Aorta (tissue), 5 donors: ENCODE results near the gene MAIP1. TPM values are rescaled to one million over a fixed set of nuclear protein-coding genes. Genes with fewer than 3 reads are reported as not detected.
A peak's percentile ranks its signal among the peaks of the same experiment; 100 is the strongest.

ENCODE experiments used
- ATAC-seq: fragments of 200-7000 bp; cut with Tn5 transposase; one replicate; pipeline ENCODE4 v1.9.1; 2022; ENCODE audit warnings: moderate library complexity; ENCODE audit not compliant: low FRiP score
- DNase-seq, 2 donors: peaks; one replicate each; pipeline ENCODE4 v3.0.0-alpha.2; 2020
- H3K27ac ChIP-seq, 2 donors: one replicate each; pipeline ENCODE4 v1.5.1; 2013; ENCODE audit warnings: low read length in 2 of 2, mild to moderate bottlenecking in 2 of 2, moderate library complexity in 2 of 2, control low read depth in 1 of 2, inconsistent platforms in 1 of 2, low read depth in 1 of 2
- H3K27me3 ChIP-seq, 2 donors: one replicate each; pipeline ENCODE4 v1.6.1; 2013; ENCODE audit warnings: control low read depth in 1 of 2, low read length in 1 of 2, mild to moderate bottlenecking in 1 of 2, moderate library complexity in 1 of 2; ENCODE audit not compliant: insufficient read depth in 2 of 2, control insufficient read depth in 1 of 2
- H3K36me3 ChIP-seq, 2 donors: one replicate each; pipeline ENCODE4 v1.6.1; 2013; ENCODE audit warnings: control low read depth in 1 of 2, low read length in 1 of 2, mild to moderate bottlenecking in 1 of 2; ENCODE audit not compliant: insufficient read depth in 2 of 2, control insufficient read depth in 1 of 2
- H3K4me1 ChIP-seq, 2 donors: one replicate each; pipeline ENCODE4 v1.6.1; 2013; ENCODE audit warnings: low read length in 2 of 2, control low read depth in 1 of 2, mild to moderate bottlenecking in 1 of 2, moderate library complexity in 1 of 2; ENCODE audit not compliant: insufficient read depth in 2 of 2, control insufficient read depth in 1 of 2
- H3K4me3 ChIP-seq, 2 donors: one replicate each; pipeline ENCODE4 v1.5.1; 2013; ENCODE audit warnings: low read length in 2 of 2, control low read depth in 1 of 2, mild to moderate bottlenecking in 1 of 2
- H3K9me3 ChIP-seq: one replicate; pipeline ENCODE4 v1.6.1; 2013; ENCODE audit warnings: mild to moderate bottlenecking, low read length; ENCODE audit not compliant: control insufficient read depth
- WGBS, 2 donors: extraction: QIAGEN DNeasy Blood & Tissue Kit; methylation state at CpG; one replicate each; pipeline ENCODE4 v1.1.7; 2013; 5-methylcytosine and 5-hydroxymethylcytosine counted together
- intact Hi-C, 2 donors: fragments of 100-400 bp; cut with DNase I; formaldehyde crosslinking; loops; one replicate each; pipeline versions ENCODE4 v1.14.2 to v1.15.0; 2022
- polyA plus RNA-seq, 2 donors: library from polyadenylated mRNA; stranded (reverse); fragments of 200-250 nt; gene quantifications; one replicate each; pipeline ENCODE4 v1.2.3, GENCODE V29; 2013
- total RNA-seq, 2 donors: library from RNA; stranded (reverse); fragmentation: NEBNext Ultra II Directional; extraction: Animal tissue kit (Norgen Biotek cat#: 25700); gene quantifications; one replicate each; pipeline ENCODE4 v1.2.1, GENCODE V29; 2021
- donor health status: healthy with polysubstance abuse.
- donor health status: Bipolar disorder and iron deficiency.
- donor health status: DM: no; HTN: no; CAD: no.
- donor health status: DM: no; HTN: no; CAD: no.
- donor health status: DM: yes; HTN: yes; CAD: no.

MAIP1 gene
- total and polyA plus RNA-seq, 4 donors, result 9.0 to 15.7 (median 11.1) TPM

GRCh38 chr2:199933466-199933865 is 21.9 kb upstream of the MAIP1 start:
- Histone ChIP-seq H3K4me3 (no peak overlapping the region), H3K4me1 (no peaks in the 10 kb centered on the region), H3K27ac (no peak overlapping the region), H3K27me3 (no peaks in the 10 kb centered on the region), H3K9me3 (peaks cover 2% of the 10 kb centered on the region), H3K36me3 (peaks cover 7 to 8% of the 10 kb centered on the region in 2 donors)
- 84 to 88% methylated on average over 3 of the region's 3 CpGs for WGBS, 2 donors
- DNase-seq, result no peak
- no peak for ATAC-seq
- intact Hi-C loops, result no loop called here

- intact Hi-C loops, result no loop called here
- Histone ChIP-seq H3K27ac (no peak overlapping the region), H3K4me1 (no peaks in the 10 kb centered on the region), H3K4me3 (no peak overlapping the region), H3K9me3 (peaks cover 2% of the 10 kb centered on the region), H3K36me3 (peaks cover 7 to 8% of the 10 kb centered on the region in 2 donors), H3K27me3 (no peaks in the 10 kb centered on the region)
- ATAC-seq (no peak), DNase-seq (no peak)
- 79 to 88% methylated on average over 2 of the region's 2 CpGs for WGBS, 2 donors
These were observed 18.8 kb upstream of the MAIP1 start for GRCh38 chr2:199936554-199936953.

- H3K4me3 ChIP-seq, result no peak overlapping the region
- intact Hi-C loops, result no loop called here
- no peaks in the 10 kb centered on the region for H3K27me3 ChIP-seq
- WGBS, 2 donors, result 85 to 86% methylated on average over 2 of the region's 2 CpGs
- no peaks in the 10 kb centered on the region for H3K9me3 ChIP-seq
- H3K4me1 ChIP-seq, result no peaks in the 10 kb centered on the region
- DNase-seq (no peak), ATAC-seq (no peak)
- H3K36me3 ChIP-seq, result peaks cover 0 to under 1% of the 10 kb centered on the region in 2 donors
- H3K27ac ChIP-seq, result no peak overlapping the region
These were observed 15.0 kb upstream of the MAIP1 start for GRCh38 chr2:199940373-199940772.

GRCh38 chr2:199943373-199943772 is 12.0 kb upstream of the MAIP1 start:
- Histone ChIP-seq H3K9me3 (no peaks in the 10 kb centered on the region), H3K36me3 (peaks cover 0 to 5% of the 10 kb centered on the region in 2 donors), H3K4me3 (no peak overlapping the region), H3K4me1 (no peaks in the 10 kb centered on the region), H3K27me3 (no peaks in the 10 kb centered on the region), H3K27ac (no peak overlapping the region)
- DNase-seq (no peak), ATAC-seq (no peak)
- 91 to 94% methylated on average over 4 of the region's 4 CpGs for WGBS, 2 donors
- intact Hi-C loops, result no loop called here

GRCh38 chr2:199946196-199946595 is 9.2 kb upstream of the MAIP1 start:
- H3K4me3 ChIP-seq, result no peak overlapping the region
- ATAC-seq (no peak), DNase-seq (no peak)
- intact Hi-C loops, result no loop called here
- 96 to 97% methylated on average over 1 of the region's 1 CpG for WGBS, 2 donors
- no peaks in the 10 kb centered on the region for H3K4me1 ChIP-seq
- H3K27me3 ChIP-seq, result no peaks in the 10 kb centered on the region
- H3K9me3 ChIP-seq, result no peaks in the 10 kb centered on the region
- peaks cover 0 to 5% of the 10 kb centered on the region in 2 donors for H3K36me3 ChIP-seq
- H3K27ac ChIP-seq, result no peak overlapping the region

GRCh38 chr2:199946836-199947235 is 8.5 kb upstream of the MAIP1 start:
- Histone ChIP-seq H3K9me3 (no peaks in the 10 kb centered on the region), H3K4me3 (no peak overlapping the region), H3K36me3 (peaks cover 0 to 5% of the 10 kb centered on the region in 2 donors), H3K27me3 (no peaks in the 10 kb centered on the region), H3K4me1 (no peaks in the 10 kb centered on the region), H3K27ac (no peak overlapping the region)
- DNase-seq (no peak), ATAC-seq (no peak)
- intact Hi-C loops, result no loop called here

- WGBS, 2 donors, result 87 to 90% methylated on average over 5 of the region's 5 CpGs
- Histone ChIP-seq H3K4me3 (no peak overlapping the region), H3K27ac (no peak overlapping the region), H3K4me1 (no peaks in the 10 kb centered on the region), H3K36me3 (peaks cover 0 to 5% of the 10 kb centered on the region in 2 donors), H3K27me3 (no peaks in the 10 kb centered on the region), H3K9me3 (no peaks in the 10 kb centered on the region)
- ATAC-seq (no peak), DNase-seq (no peak)
- intact Hi-C loops, result loop anchor here in 1 of 2 donors (10.0 kb wide), 1 partner anchor 874 kb away; no protein-coding TSS in a partner anchor
These were observed 5.0 kb upstream of the MAIP1 start for GRCh38 chr2:199950396-199950795.

GRCh38 chr2:199951023-199951422 is 4.4 kb upstream of the MAIP1 start:
- no peaks in the 10 kb centered on the region for H3K4me1 ChIP-seq
- 64 to 68% methylated on average over 1 of the region's 1 CpG for WGBS, 2 donors
- no peaks in the 10 kb centered on the region for H3K27me3 ChIP-seq
- intact Hi-C loops, result loop anchor here in 1 of 2 donors (10.0 kb wide), 1 partner anchor 874 kb away; no protein-coding TSS in a partner anchor
- H3K27ac ChIP-seq, result no peak overlapping the region
- no peak for DNase-seq
- ATAC-seq, result no peak
- H3K4me3 ChIP-seq, result no peak overlapping the region
- H3K36me3 ChIP-seq, result no peaks in the 10 kb centered on the region
- no peaks in the 10 kb centered on the region for H3K9me3 ChIP-seq

GRCh38 chr2:199955007-199955338 is 409 bp upstream of the MAIP1 start:
- no peaks in the 10 kb centered on the region for H3K27me3 ChIP-seq
- intact Hi-C loops, result loop anchor here in 1 of 2 donors (5.0 to 10.0 kb wide), 2 partner anchors 43 to 870 kb away; partner anchors contain the start of gene C2orf69
- no peak for DNase-seq
- WGBS, 2 donors, result 0 to 2% methylated on average over 13 of the region's 13 CpGs
- peaks cover 0 to 5% of the 10 kb centered on the region in 2 donors for H3K4me1 ChIP-seq
- no peaks in the 10 kb centered on the region for H3K36me3 ChIP-seq
- no peaks in the 10 kb centered on the region for H3K9me3 ChIP-seq
- peak overlapping the region; percentile 16 to 62 for H3K4me3 ChIP-seq
- ATAC-seq, result no peak
- peak overlapping the region in 1 of 2 donors; percentile 48 for H3K27ac ChIP-seq
